Left kidney (tissue), 2 donors: Measurements from ENCODE around the gene DICER1. TPM values are rescaled to one million over a fixed set of nuclear protein-coding genes. Genes with fewer than 3 reads are reported as not detected.

Experiments used
- DNase-seq: peaks from one replicate; pipeline ENCODE4 v3.0.0-alpha.2; 2013
- polyA plus RNA-seq: library from polyadenylated mRNA; unstranded; fragments of 120-200 nt; gene quantifications from one replicate; pipeline ENCODE4 v1.2.1, GENCODE V29; 2013; ENCODE audit not compliant: insufficient read length

Gene DICER1
- polyA plus RNA-seq, 1 donor: 75.4 TPM

DNA sequence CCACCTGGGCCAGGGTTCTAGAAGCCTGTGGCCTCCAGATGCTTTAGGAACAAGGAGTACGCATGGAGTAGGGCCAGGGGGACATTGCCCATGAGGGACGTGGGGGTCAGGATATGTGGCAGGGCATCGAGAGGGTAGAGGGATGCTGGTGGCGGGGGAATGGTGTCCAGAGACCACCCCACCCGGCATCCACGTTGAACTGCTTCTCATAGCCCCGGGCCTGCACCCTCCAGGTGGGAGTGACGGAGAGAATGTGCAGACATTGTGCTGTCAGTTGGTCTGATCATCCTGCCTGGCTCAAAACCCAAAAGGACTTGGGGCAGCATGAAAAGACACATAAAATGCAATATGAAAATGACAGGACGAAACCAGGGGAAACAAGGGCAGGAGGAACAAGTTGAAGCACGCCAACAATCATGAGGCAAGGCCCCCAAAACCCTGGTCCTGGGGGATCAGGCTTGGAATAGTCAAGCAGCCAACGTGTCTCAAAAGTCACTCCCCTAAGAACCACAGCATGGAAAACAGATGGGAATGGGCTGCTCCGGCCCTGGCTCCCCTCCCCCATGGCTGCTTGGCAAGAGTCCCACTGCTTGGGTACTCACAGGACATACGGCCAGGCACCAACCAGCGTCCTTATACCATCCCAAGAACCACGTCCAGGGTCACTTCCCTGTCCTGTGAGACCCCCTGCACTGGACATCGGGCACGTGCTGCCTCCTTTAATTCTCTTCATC is 117.9 kb downstream of the DICER1 start:
- no peak for DNase-seq

DNA sequence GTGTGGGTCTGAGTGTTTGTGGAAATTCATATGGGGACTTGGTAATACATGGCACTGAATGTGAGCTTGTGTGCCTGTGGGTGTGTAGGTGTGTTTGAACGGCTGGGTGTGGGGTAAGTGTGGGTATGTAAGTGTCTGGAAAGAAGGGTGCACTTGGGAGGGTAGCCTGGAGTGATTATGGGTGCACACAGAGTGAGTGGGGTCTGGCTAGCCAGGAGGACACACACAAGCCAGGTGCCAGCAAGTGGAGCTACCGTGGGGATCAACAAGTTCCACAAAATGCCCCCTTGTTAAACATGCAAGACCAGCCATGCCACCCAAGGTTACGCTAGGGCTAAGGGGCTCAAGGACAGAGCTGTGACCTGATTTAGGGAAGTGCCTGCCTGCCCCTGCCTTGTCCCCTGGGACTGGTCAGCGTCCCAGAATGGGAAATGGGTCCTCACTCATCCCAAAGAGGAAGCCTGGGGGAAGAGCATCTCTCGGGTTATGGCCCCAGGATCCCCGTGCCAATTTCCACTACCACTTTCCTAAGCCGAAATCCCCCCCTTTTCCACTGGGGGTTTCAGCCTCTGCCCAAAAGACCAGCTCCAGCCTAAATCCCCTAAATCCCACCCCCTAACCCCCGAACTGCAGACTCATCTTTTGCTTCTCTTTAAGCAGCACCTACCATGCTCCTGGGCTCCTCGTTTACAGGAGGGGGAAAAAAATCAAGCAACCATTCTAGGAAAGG is 118.6 kb downstream of the DICER1 start:
- DNase-seq: no peak

DNA sequence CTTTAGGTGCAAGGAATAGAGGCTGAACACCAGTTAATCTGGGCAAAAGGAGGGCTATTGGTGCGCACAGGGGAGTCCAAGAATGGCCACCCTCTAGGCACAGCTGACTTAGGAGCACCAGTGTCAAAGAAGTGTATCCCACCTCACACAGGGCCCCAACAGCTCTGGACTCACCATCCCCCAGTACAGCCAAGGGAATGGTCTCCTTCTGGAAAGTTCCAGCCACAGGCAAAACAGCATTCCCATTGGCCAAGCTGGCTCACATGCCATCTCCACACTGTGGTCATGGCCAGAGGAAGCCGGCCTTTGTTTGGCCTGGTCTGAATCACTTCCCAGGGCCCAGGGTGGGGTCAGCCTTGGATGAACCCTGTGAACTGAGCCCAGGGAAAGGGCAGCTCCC is 120.1 kb downstream of the DICER1 start:
- no peak for DNase-seq

Other genes with a start within 250 kb of the DICER1 start
- gene CLMN, start 162.4 kb upstream of the DICER1 start, polyA plus RNA-seq: 32.8 TPM